ENCODE results near the gene SETD7.

GRCh38 chr4:139476363-139476762 lies 79.7 kb downstream of the SETD7 start:
- TF ChIP-seq, protein P1, sequence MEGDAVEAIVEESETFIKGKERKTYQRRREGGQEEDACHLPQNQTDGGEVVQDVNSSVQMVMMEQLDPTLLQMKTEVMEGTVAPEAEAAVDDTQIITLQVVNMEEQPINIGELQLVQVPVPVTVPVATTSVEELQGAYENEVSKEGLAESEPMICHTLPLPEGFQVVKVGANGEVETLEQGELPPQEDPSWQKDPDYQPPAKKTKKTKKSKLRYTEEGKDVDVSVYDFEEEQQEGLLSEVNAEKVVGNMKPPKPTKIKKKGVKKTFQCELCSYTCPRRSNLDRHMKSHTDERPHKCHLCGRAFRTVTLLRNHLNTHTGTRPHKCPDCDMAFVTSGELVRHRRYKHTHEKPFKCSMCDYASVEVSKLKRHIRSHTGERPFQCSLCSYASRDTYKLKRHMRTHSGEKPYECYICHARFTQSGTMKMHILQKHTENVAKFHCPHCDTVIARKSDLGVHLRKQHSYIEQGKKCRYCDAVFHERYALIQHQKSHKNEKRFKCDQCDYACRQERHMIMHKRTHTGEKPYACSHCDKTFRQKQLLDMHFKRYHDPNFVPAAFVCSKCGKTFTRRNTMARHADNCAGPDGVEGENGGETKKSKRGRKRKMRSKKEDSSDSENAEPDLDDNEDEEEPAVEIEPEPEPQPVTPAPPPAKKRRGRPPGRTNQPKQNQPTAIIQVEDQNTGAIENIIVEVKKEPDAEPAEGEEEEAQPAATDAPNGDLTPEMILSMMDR (IDR thresholded peaks at IDR 0.05; ENCODE audit: low read length), result no peak
- TF ChIP-seq EZH2 (IDR thresholded peaks at IDR 0.05; ENCODE audit: borderline replicate concordance, low read length), result no peak

All from OCI-LY1 (cell line).